Measurements from ENCODE around the gene PROSER2.

The PROSER2 gene

GRCh38 chr10:11906714-11907113 is 83.6 kb downstream of the PROSER2 start:
- FAIRE-seq, result no peak
- DNase-seq (ENCODE audit: low spot score), result no peak

DNA sequence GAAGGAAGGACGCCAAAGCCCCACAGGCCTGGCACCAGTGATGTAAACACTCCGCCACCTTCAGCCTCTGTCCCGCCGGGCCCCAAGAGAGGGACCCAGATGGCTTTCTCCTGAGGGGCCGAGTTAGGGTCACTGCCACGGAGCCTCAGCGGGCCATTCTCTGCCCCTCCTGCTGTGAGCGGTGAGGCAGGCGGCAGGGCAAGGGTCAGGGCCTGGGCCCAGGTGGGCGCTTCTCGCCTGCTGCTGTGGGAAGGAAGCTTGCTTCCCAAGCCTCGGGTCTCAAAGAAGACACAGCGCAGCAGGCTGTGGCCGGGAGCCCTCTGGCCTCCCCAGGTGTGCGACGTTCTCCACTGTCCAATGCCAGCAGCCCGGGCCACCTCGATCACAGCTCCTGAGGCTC is 84.8 kb downstream of the PROSER2 start:
- FAIRE-seq (no peak), DNase-seq (ENCODE audit: low spot score) (no peak)

GRCh38 chr10:11908536-11908935 is 85.4 kb downstream of the PROSER2 start:
- FAIRE-seq (no peak), DNase-seq (ENCODE audit: low spot score) (no peak)

GRCh38 chr10:11908991-11909390 is 85.8 kb downstream of the PROSER2 start:
- no peak for FAIRE-seq
- DNase-seq (ENCODE audit: low spot score), result no peak

GRCh38 chr10:11909618-11910017 is 86.5 kb downstream of the PROSER2 start:
- FAIRE-seq (no peak), DNase-seq (ENCODE audit: low spot score) (no peak)

DNA sequence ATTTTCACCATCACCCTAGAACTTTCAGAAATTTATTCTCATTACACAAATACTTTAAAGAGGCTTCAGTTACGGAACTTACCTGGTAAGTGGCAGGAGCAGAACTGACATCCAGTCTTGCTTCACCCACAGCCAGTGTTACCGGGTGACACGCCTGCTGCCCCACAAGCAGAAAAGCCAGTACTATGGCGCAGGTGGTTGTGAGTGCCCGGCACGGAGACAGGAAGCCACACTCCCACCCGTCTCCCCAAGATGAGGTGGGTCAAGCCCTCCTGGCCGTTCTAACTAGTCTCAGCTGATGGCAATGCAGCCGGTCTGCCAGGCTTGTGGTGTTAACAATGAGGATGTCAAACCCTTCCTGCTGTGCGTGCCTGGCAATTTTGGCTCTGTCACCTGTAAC is 86.9 kb downstream of the PROSER2 start:
- DNase-seq (ENCODE audit: low spot score), result no peak
- no peak for FAIRE-seq

DNA sequence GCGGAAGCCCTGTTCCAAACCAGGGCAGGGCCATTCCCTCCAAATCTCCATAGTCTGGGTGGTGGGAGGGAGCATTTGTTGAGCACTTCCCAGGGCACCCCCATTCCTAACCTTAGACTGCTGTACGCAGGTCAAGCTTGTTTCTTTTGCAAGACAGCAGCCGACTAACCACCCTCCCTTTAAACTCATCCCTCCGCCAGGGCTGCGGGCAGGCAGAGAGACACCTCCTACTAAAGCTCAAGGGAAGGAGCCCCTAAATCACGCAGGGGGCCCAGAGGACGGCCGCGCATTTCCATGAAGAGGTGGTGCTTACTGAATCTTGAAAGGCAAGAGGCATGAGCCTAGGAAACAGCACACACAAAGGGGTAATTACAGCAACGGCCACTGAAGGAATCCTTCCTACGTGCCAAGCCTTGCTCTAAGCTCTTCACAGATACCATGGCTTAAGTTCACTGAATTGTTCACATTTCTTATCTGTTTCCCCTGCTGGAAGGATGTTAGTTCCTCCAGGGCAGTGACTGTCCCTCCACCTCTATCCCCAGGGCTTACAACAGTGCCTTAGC is 90.0 kb downstream of the PROSER2 start:
- FAIRE-seq, result no peak
- no peak for DNase-seq (ENCODE audit: low spot score)

GRCh38 chr10:11918384-11918783 is 95.2 kb downstream of the PROSER2 start:
- DNase-seq (ENCODE audit: low spot score) (no peak), FAIRE-seq (no peak)

DNA sequence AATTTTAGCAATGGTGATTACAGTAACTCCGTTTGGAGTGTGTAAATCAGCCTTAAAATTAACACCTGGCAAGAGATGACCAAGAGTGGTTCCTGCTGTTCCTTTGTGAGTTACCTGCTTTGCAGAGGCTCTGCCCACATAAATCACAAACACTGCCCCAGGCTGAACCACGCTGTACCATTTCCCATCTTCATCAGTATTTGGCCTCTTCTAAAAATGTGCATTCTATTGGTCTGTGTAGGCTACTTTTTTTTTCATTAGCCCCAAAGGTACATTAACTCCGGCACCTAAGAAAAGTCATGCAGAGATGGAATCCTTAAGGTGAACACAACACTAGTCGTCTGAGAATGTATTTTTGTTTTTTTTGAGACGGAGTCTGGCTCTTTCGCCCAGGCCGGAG is 96.1 kb downstream of the PROSER2 start:
- DNase-seq (ENCODE audit: low spot score) (no peak), FAIRE-seq (no peak)

All from RCC 7860 (cell line).